Mesodermal cell (in vitro differentiated cells): ENCODE measurements around the gene RAB36.

Source experiments
- H3K27ac ChIP-seq: 2 replicates; pipeline ENCODE4 v1.7.0; 2013; ENCODE audit warnings: mild to moderate bottlenecking, low read depth, low read length, moderate library complexity; ENCODE audit not compliant: severe bottlenecking
- H3K36me3 ChIP-seq: 2 replicates; pipeline ENCODE4 v1.7.1; 2013; ENCODE audit warnings: mild to moderate bottlenecking, low read length, moderate library complexity; ENCODE audit not compliant: control insufficient read depth, insufficient read depth
- H3K4me1 ChIP-seq: one replicate; pipeline ENCODE4 v1.7.1; 2013; ENCODE audit warnings: mild to moderate bottlenecking, low read length; ENCODE audit not compliant: insufficient read depth, control insufficient read depth, poor library complexity, severe bottlenecking
- H3K4me3 ChIP-seq: 2 replicates; pipeline ENCODE4 v1.7.0; 2013; ENCODE audit warnings: low read length, control low read depth, mild to moderate bottlenecking; ENCODE audit not compliant: insufficient read depth, poor library complexity, severe bottlenecking; ENCODE audit errors: extremely low read depth
- H3K9me3 ChIP-seq: 2 replicates; pipeline ENCODE4 v1.7.1; 2013; ENCODE audit warnings: mild to moderate bottlenecking, low read length, moderate library complexity; ENCODE audit not compliant: control insufficient read depth
- WGBS, 2 experiments: methylation state at CpG; one replicate each; pipeline ENCODE4 v1.1.5; 2013; ENCODE audit warnings: missing lambda C conversion rate in 2 of 2; ENCODE audit not compliant: insufficient coverage in 2 of 2; 5-methylcytosine and 5-hydroxymethylcytosine counted together

The RAB36 gene

DNA sequence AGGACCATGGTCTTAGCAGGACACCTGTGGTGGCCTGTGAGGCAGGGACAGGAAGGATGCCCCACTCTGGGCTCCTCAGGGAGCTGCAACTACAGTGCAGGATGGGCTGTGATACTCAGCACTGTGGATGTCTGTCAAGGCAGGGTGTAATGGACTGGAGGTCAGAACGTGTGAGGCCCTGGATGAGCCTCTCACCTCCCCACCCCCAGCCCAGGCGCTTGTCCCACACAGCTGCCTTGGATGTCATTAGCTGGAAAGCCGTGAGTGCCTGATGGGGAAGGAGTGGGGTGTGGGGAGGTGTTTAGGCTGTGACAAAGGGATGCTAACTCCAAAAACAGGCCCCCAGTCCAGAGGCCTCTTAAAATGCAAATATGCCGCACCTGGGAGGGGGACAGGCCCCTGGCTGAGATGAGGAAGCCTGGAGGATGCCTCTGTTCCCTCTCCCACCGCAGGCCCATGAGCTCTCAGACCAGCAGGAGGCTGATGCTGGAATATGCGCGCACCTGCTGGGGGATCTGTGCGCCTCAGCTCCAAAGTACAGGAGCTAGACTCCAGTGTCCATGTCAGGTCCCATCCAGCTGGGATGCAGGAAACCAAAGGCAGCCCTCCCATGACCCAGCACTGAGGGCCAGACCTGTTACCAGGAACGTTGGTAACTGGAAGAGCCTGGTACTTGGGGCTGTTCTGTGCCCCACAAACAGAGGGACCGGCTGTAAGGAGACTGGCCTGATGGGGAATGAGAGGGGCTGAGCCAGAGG is 28.6 kb upstream of the RAB36 start:
- Histone ChIP-seq H3K9me3 (no peaks in the 10 kb centered on the region), H3K36me3 (no peaks in the 10 kb centered on the region), H3K4me3 (no peak overlapping the region), H3K4me1 (peaks cover 3% of the 10 kb centered on the region), H3K27ac (no peak overlapping the region)
- 85 to 91% methylated on average over 4 to 6 of the region's 10 CpGs for WGBS, 2 experiments

DNA sequence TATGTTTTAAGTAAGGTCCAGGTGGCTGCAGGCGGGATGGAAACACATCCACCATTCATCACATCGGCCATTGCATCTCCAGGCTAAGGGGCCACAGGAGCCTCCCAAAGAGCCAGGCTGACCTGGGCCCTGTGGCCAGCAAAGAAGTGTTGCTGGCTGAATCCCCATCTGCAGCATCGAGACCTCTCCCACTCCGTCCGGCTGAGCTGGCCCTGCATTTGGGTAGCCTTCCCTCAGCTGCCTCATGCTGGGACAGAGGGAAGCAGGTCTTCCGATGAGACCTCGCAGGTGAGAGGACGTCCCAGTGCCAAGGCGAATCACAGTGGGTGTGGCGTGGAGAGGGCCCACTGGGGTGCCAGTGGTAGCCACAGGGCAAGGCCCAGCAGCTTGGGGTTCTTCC is 28.0 kb upstream of the RAB36 start:
- H3K4me1 ChIP-seq = peaks cover 3% of the 10 kb centered on the region
- no peak overlapping the region for H3K27ac ChIP-seq
- 95 to 96% methylated on average over 9 to 10 of the region's 10 CpGs for WGBS, 2 experiments
- H3K9me3 ChIP-seq = no peaks in the 10 kb centered on the region
- H3K36me3 ChIP-seq = no peaks in the 10 kb centered on the region
- H3K4me3 ChIP-seq = no peak overlapping the region

DNA sequence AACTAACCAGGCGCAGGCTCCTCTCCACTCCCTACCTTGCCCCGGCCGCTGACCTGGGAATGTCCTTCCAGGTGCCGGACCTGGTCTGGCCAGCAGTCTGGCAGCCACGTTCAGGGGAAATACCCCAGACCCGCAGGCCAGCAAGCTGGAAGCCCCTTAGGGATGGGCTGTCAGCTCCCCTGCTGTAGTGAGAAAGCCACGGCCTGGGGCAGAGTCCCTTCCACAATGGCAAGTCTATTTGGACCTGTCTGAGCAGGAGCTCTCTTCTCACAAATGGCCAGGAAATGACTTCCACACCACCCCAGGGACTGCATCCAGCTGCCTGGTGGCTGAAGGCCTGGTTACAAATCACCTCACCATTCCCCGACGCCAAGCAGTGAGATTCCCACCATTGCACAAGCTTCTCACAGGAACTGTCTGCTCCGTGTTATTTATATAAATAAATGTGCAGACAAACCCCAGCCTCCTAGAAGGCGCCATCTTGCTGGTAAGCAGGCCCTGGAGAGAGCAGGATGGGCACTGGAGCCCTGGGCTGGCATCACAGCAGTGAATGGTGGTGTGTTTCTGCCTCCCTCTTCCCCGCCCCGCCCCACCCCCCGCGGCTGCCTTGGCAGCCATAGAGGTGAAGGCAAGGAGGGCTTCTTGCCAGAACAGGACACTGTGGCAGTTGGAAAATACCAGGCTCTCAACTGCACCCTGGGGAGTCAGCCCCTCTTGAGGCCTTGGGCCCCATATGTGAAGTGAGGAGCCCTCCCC is 27.2 kb upstream of the RAB36 start:
- H3K4me1 ChIP-seq = peaks cover 3% of the 10 kb centered on the region
- H3K4me3 ChIP-seq = no peak overlapping the region
- H3K36me3 ChIP-seq = no peaks in the 10 kb centered on the region
- H3K9me3 ChIP-seq = no peaks in the 10 kb centered on the region
- H3K27ac ChIP-seq = no peak overlapping the region
- 83 to 92% methylated on average over 7 to 8 of the region's 15 CpGs for WGBS, 2 experiments

DNA sequence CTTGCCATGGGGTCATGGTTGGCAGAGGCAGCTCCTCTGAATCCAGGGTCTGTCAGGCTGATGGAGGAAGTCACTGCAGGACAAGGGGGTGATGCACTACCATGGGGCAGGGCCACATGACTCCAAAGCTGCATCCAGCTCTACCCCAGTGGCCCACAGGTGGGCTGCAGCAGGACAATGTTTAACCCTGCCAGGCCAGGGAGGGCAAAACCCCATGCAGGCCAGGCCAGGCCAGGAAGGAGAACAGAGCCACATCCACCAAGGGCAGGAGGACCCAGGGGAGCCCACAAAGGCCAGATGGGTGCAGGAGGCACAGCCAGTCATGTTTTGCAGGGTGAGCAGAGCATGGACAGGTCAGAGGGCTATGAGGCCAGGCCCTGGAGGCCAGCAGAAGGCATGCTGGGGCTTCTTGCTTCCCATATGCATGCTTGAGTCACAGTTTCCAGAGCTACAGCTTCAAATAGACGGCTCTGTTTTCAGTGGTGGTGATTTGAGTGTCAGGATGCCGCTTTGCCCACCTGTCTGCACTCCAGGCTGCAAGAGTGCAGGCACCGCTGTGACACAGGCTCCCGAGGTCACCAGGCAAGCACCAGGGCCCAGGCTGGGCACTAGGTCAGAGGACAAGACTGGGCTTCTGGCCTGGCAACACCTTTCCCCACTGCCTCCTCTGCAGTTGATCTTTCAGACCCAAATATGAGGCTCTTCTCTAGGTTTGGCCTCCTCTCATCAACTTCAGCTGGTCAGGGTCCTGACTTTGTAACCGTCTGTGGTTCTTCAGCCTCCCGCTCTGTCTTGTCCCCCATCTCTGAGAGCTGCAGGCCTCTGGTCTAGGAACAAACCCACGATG is 26.4 kb upstream of the RAB36 start:
- no peak overlapping the region for H3K27ac ChIP-seq
- no peaks in the 10 kb centered on the region for H3K9me3 ChIP-seq
- H3K4me3 ChIP-seq = no peak overlapping the region
- H3K36me3 ChIP-seq = no peaks in the 10 kb centered on the region
- H3K4me1 ChIP-seq = peaks cover 3% of the 10 kb centered on the region
- 88 to 89% methylated on average over 6 to 7 of the region's 7 CpGs for WGBS, 2 experiments

DNA sequence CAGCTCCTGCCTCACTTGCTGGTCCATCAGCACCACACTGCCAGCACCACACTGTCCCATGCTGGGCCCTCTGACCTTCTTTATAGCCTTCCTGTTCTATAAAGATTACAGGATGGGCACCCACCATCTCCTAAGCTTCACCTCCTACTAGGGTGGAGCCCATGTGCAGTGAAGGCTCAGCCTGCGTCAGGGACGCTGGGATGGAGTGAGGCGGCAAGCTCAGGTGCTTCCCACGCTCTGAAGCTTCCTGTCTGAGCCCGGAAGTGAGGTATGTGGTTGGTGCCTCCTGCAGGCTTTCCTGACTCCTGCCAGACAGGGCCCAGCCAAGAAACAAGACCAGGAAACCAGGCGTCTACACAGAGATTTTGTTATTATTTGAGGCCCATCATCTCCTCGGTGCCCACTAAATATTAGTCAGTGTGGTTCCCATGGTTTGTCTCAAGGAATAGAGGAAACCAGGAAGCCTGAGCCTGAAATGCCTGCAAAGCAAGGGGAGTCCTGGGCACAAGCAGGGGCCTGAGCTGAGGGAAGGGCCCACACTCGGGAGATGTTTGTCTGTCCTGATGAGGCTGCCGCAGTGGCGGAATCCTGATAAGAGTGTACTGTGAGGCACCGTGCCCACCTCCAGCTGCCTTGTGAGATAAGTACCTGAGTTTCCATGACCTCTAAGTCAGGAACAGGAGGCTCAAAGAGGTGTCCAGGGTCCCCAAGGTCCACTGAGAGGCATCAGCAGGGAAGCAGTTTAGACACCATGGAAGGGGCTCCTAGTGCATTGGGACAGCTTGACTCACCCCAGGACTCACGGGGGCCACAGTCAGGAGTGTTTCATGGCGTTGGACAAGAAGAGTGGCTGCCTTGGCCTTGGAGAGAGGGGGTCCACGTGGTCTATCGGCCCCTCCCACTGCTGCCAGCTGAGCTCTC is 25.5 kb upstream of the RAB36 start:
- Histone ChIP-seq H3K36me3 (no peaks in the 10 kb centered on the region), H3K9me3 (no peaks in the 10 kb centered on the region), H3K4me3 (no peak overlapping the region), H3K27ac (no peak overlapping the region), H3K4me1 (peaks cover 3% of the 10 kb centered on the region)
- 88 to 91% methylated on average over 9 to 15 of the region's 15 CpGs for WGBS, 2 experiments

DNA sequence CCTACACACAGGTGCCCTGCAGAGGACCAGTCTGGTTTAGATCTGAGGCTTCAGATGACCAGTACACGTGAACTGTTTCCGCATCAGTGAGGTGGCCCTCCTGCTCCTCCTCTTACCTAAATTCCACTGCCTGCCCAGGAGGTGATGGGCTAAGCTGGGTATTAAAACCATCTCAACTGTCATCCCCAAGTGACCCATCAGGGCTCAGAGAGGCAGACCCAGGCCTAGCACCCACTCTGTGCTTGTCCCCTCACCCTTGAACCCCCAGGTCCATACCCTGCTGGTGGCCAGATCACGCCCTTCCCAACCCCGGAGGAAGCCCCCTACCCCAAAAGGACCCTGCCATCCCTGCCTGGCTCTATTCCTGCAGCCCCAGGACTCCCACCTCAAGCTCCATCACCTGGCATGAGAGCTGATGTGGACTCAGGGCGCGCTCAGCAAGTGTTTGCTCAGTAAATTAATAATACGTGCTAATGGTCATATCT is 24.8 kb upstream of the RAB36 start:
- Histone ChIP-seq H3K4me1 (peaks cover 3% of the 10 kb centered on the region), H3K27ac (no peak overlapping the region), H3K36me3 (no peaks in the 10 kb centered on the region), H3K9me3 (no peaks in the 10 kb centered on the region), H3K4me3 (no peak overlapping the region)
- 92% methylated on average over 4 to 5 of the region's 7 CpGs for WGBS, 2 experiments

DNA sequence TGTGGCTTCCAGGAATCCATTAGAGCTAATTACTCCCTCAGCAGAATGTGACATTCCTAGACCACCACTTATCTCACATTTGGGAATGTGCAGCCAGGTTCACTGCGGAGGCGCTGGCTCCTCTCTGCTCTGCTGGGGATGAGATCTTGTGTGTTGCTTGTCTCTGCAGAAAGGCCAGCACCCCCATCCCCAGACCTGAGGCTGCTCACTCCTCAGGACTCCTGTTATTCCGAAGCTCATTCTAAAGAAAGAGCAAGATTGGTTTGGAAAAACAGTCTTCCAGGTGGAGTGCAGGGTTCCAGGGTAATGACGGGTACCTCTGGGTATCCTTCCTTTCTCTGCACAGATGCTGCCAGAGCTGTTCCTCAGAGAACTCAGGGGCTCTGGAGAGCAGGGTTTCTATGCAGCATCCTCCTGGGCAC is 24.3 kb upstream of the RAB36 start:
- Histone ChIP-seq H3K27ac (no peak overlapping the region), H3K4me1 (peaks cover 3% of the 10 kb centered on the region), H3K4me3 (no peak overlapping the region), H3K9me3 (no peaks in the 10 kb centered on the region), H3K36me3 (no peaks in the 10 kb centered on the region)
- WGBS, 2 experiments = 82 to 100% methylated on average over 1 to 4 of the region's 4 CpGs

DNA sequence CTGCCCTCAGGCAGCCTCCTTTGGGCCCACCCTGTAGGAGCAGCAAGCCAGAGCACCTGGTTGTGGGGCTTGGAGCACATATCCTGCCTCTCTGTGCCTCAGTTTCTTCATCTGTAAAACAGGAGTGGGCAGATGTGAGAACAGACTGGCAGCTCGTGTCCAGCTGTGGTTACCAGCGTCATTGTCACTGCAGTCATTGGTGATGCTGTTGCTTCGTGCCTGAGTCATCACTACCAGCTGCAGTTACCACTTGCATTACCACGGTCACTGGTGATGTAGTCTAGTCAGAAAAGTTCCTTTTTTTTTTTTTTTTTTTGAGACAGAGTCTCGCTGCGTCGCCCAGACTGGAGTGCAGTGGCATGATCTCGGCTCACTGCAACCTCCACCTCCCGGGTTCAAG is 23.9 kb upstream of the RAB36 start:
- WGBS, 2 experiments = 83 to 84% methylated on average over 3 of the region's 9 CpGs
- no peak overlapping the region for H3K4me3 ChIP-seq
- H3K27ac ChIP-seq = no peak overlapping the region
- H3K36me3 ChIP-seq = no peaks in the 10 kb centered on the region
- no peaks in the 10 kb centered on the region for H3K9me3 ChIP-seq
- peaks cover 3% of the 10 kb centered on the region for H3K4me1 ChIP-seq

DNA sequence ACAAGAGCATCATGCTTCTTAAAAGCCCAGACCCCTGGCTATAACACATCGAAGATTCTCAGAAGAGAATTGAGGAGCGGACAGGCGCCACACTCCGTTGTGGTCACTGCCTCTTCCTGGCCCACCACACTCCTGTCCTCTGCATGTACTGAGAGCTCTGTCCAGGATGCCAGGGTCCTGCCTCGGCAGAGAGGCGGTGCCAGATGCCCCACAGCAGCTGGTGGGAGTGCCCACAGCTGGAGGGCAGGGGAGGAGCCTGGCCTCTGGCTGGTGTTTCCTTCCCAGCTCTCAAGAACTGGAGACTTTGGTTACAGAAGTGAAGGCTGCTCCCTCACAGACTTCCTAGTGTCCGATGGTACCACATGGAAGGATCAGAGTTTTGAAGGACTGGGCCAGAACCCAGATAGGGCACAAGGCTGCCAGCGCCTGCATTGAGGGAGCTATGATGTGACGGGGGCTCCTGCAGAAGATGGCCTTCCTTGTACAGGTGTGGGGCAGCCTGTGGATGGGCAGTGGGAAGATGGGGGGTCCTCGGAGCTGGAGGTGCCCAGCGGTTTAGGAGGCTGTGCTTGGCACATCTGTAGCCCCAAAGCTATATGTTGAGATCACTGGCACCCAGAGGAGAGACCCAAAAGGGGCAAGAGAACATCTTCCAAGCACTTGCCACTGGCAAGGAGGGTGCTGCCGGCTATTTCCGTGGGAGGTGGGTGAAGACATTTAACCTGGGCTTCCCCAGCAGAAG is 22.9 kb upstream of the RAB36 start:
- Histone ChIP-seq H3K4me3 (no peak overlapping the region), H3K27ac (no peak overlapping the region), H3K4me1 (peaks cover 3% of the 10 kb centered on the region), H3K9me3 (no peaks in the 10 kb centered on the region), H3K36me3 (no peaks in the 10 kb centered on the region)
- WGBS, 2 experiments = 86 to 91% methylated on average over 13 of the region's 13 CpGs
